Hepatocyte (in vitro differentiated cells): Measurements from ENCODE around the gene FBXW5. TPM values are rescaled to one million over a fixed set of nuclear protein-coding genes. Genes with fewer than 3 reads are reported as not detected.

Experiments
- DNase-seq: peaks from one replicate; pipeline ENCODE4 v3.0.0-alpha.2; 2016; ENCODE audit warnings: low spot score
- H2AFZ ChIP-seq: fragments of 200-600 bp; sonication (generic); 2 replicates; pipeline ENCODE4 v1.6.0; 2016; ENCODE audit warnings: antibody characterized with exemption, mild to moderate bottlenecking
- H3K27ac ChIP-seq: fragments of 200-600 bp; sonication (generic); 2 replicates; pipeline ENCODE4 v1.5.1; 2016; ENCODE audit warnings: mild to moderate bottlenecking
- H3K27me3 ChIP-seq: fragments of 200-600 bp; sonication (generic); 2 replicates; pipeline ENCODE4 v1.6.1; 2016
- H3K36me3 ChIP-seq: fragments of 200-600 bp; sonication (generic); replicated peaks from 2 replicates; pipeline ENCODE4 v1.5.1; 2016; ENCODE audit warnings: low read depth; ENCODE audit not compliant: insufficient read depth
- H3K4me1 ChIP-seq: fragments of 200-600 bp; sonication (generic); 2 replicates; pipeline ENCODE4 v1.5.1; 2016; ENCODE audit warnings: mild to moderate bottlenecking, moderate library complexity; ENCODE audit not compliant: insufficient read depth
- H3K4me2 ChIP-seq: fragments of 200-600 bp; sonication (generic); 2 replicates; pipeline ENCODE4 v1.6.0; 2016
- H3K4me3 ChIP-seq: fragments of 200-600 bp; sonication (generic); 2 replicates; pipeline ENCODE4 v1.5.1; 2016; ENCODE audit warnings: mild to moderate bottlenecking
- H3K79me2 ChIP-seq: fragments of 200-600 bp; sonication (generic); 2 replicates; pipeline ENCODE4 v1.6.0; 2017; ENCODE audit warnings: mild to moderate bottlenecking
- H3K9me2 ChIP-seq: fragments of 200-600 bp; sonication (generic); replicated peaks from 2 replicates; pipeline ENCODE4 v1.6.0; 2017; ENCODE audit warnings: mild to moderate bottlenecking; ENCODE audit not compliant: insufficient read depth
- H3K9me3 ChIP-seq: fragments of 200-600 bp; sonication (generic); 2 replicates; pipeline ENCODE4 v1.5.1; 2016; ENCODE audit warnings: low read depth, mild to moderate bottlenecking
- H4K20me1 ChIP-seq: fragments of 200-600 bp; sonication (generic); 2 replicates; pipeline ENCODE4 v1.6.0; 2016; ENCODE audit warnings: mild to moderate bottlenecking; ENCODE audit not compliant: insufficient read depth, poor library complexity, severe bottlenecking
- EZH2 ChIP-seq: fragments of 200-600 bp; sonication (generic); IDR thresholded peaks from 2 replicates; pipeline ENCODE4 v1.6.1; 2016; ENCODE audit warnings: antibody characterized with exemption, mild to moderate bottlenecking, borderline replicate concordance
- EZH2phosphoT487 ChIP-seq: fragments of 200-600 bp; sonication (generic); IDR thresholded peaks from one replicate; pipeline ENCODE4 v1.6.1; 2018; ENCODE audit warnings: antibody characterized with exemption, mild to moderate bottlenecking, low read depth, moderate library complexity; ENCODE audit not compliant: unreplicated experiment, severe bottlenecking
- WGBS: methylation state at CpG from one replicate; pipeline ENCODE4 v1.1.6; 2016; ENCODE audit warnings: low lambda C conversion rate; ENCODE audit errors: missing lambda C conversion rate; 5-methylcytosine and 5-hydroxymethylcytosine counted together
- polyA plus RNA-seq: library from polyadenylated mRNA; unstranded; fragments of >200 nt; fragmentation: Nextera tagmentation; extraction: Ambion mirVana; gene quantifications from 2 replicates; pipeline ENCODE4 v1.2.1, GENCODE V29; 2016
- total RNA-seq: library from RNA; depleted of rRNA; stranded (reverse); fragments of >200 nt; gene quantifications from 2 replicates; pipeline ENCODE4 v1.2.3, GENCODE V29; 2014
- TF ChIP-seq, protein P1 (sequence below): fragments of 200-600 bp; sonication (generic); IDR thresholded peaks from 2 replicates; pipeline ENCODE4 v1.5.1; 2016; ENCODE audit warnings: antibody characterized with exemption, mild to moderate bottlenecking; ENCODE audit not compliant: poor library complexity

Gene FBXW5
- total and polyA plus RNA-seq, 2 experiments from 2014 or later: 141 to 172 TPM

DNA sequence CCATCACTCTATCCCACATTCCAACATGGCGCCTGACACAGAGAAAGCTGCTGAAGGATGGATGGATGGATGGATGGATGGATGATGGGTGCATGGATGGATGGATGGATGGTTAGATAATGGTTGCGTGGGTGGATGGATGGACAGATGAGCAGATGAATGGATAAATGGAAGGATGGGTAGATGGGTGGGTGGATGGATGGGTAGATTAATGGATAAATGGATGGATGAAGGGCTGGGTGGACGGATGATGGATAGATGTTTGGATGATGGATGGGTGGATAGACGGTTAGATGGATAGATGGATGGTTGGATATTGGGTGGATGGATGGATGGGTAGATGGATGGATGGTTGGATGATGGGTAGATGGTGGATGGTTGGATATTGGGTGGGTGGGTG, 12.1 kb upstream of the FBXW5 start:
- Histone ChIP-seq H3K9me2 (no peaks in the 10 kb centered on the region), H3K36me3 (no peaks in the 10 kb centered on the region), H3K4me2 (no peak overlapping the region), H3K4me3 (no peak overlapping the region), H2AFZ (no peak overlapping the region), H3K27me3 (no peaks in the 10 kb centered on the region), H3K27ac (no peak overlapping the region), H3K4me1 (no peaks in the 10 kb centered on the region), H3K79me2 (no peaks in the 10 kb centered on the region), H3K9me3 (no peaks in the 10 kb centered on the region), H4K20me1 (no peaks in the 10 kb centered on the region)
- TF ChIP-seq EZH2phosphoT487: no peak
- no peak for TF ChIP-seq EZH2
- TF ChIP-seq, protein P1, sequence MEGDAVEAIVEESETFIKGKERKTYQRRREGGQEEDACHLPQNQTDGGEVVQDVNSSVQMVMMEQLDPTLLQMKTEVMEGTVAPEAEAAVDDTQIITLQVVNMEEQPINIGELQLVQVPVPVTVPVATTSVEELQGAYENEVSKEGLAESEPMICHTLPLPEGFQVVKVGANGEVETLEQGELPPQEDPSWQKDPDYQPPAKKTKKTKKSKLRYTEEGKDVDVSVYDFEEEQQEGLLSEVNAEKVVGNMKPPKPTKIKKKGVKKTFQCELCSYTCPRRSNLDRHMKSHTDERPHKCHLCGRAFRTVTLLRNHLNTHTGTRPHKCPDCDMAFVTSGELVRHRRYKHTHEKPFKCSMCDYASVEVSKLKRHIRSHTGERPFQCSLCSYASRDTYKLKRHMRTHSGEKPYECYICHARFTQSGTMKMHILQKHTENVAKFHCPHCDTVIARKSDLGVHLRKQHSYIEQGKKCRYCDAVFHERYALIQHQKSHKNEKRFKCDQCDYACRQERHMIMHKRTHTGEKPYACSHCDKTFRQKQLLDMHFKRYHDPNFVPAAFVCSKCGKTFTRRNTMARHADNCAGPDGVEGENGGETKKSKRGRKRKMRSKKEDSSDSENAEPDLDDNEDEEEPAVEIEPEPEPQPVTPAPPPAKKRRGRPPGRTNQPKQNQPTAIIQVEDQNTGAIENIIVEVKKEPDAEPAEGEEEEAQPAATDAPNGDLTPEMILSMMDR: no peak
- DNase-seq: no peak
- 90% methylated on average over 4 of the region's 4 CpGs for WGBS

DNA sequence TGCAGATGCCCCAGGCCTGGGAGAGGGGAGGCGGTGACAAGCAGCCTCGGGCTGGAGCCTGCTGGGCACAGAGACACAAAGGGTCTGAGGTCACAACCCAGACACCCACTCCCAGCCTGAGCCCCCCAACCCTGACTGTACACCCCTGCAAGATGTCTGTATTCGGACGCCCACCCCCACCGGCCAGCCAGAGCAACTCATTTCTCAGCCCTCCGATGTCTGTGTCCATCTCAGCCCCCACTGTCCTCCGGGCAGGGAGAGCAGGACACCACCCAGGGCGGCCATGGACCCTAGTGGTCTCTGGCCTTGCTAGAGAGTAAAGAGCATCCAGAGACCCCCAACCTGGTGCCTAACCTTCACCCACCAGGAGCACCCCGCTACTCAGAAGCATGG, 11.4 kb upstream of the FBXW5 start:
- H3K4me1 ChIP-seq: no peaks in the 10 kb centered on the region
- H3K27ac ChIP-seq: no peak overlapping the region
- H3K4me3 ChIP-seq: no peak overlapping the region
- no peak for TF ChIP-seq EZH2phosphoT487
- TF ChIP-seq, protein P1: no peak
- no peak for DNase-seq
- no peak overlapping the region for H2AFZ ChIP-seq
- no peaks in the 10 kb centered on the region for H3K9me3 ChIP-seq
- 94% methylated on average over 9 of the region's 9 CpGs for WGBS
- H3K4me2 ChIP-seq: no peak overlapping the region
- no peaks in the 10 kb centered on the region for H3K27me3 ChIP-seq
- no peaks in the 10 kb centered on the region for H3K36me3 ChIP-seq
- H3K9me2 ChIP-seq: no peaks in the 10 kb centered on the region
- no peaks in the 10 kb centered on the region for H4K20me1 ChIP-seq
- H3K79me2 ChIP-seq: peaks cover 2% of the 10 kb centered on the region

DNA sequence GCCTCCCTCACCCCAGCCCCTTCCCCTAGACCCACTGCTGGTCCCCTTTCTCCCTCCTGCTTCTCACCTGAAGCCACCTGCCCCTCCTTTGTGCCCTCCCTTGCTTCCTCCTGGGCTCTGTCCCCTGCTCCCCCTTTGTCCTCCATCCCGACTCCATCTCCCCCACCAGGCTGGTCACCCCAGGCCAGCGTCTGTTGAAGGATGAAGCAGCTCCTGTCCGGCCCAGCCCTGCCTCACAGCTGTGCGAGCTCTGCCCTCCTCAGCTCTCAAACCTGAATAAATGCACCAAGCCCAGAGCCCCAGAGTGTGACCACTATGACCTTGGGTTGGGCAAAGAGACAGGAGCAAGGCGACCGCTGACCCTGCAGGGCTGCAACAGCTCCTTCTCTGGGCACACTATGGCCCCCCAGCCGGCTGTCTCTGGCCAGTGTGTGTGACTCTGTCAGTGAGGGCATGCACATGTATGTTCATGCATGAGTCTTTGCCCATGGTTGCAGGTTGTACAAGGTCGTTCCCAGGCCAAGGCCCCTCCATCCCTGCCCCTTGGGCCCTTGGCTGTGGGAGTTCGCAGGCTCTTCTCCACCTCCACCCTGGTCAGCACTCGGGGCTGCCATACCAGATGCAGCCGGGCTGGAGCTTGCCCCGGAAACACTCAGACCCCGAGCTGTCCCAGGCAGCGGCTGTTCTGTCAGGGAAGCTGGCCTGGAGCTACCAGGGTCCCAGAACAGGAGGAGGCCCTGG, 10.8 kb upstream of the FBXW5 start:
- 88% methylated on average over 14 of the region's 14 CpGs for WGBS
- Histone ChIP-seq H4K20me1 (no peaks in the 10 kb centered on the region), H3K27me3 (no peaks in the 10 kb centered on the region), H3K27ac (no peak overlapping the region), H3K36me3 (no peaks in the 10 kb centered on the region), H2AFZ (no peak overlapping the region), H3K4me1 (no peaks in the 10 kb centered on the region), H3K9me3 (no peaks in the 10 kb centered on the region), H3K9me2 (no peaks in the 10 kb centered on the region), H3K4me3 (no peak overlapping the region), H3K79me2 (peaks cover 3% of the 10 kb centered on the region), H3K4me2 (no peak overlapping the region)
- TF ChIP-seq EZH2 (no peak), EZH2phosphoT487 (no peak)
- TF ChIP-seq, protein P1: no peak
- no peak for DNase-seq
